ENCODE measurements around the gene TGM3.

Gene TGM3

DNA sequence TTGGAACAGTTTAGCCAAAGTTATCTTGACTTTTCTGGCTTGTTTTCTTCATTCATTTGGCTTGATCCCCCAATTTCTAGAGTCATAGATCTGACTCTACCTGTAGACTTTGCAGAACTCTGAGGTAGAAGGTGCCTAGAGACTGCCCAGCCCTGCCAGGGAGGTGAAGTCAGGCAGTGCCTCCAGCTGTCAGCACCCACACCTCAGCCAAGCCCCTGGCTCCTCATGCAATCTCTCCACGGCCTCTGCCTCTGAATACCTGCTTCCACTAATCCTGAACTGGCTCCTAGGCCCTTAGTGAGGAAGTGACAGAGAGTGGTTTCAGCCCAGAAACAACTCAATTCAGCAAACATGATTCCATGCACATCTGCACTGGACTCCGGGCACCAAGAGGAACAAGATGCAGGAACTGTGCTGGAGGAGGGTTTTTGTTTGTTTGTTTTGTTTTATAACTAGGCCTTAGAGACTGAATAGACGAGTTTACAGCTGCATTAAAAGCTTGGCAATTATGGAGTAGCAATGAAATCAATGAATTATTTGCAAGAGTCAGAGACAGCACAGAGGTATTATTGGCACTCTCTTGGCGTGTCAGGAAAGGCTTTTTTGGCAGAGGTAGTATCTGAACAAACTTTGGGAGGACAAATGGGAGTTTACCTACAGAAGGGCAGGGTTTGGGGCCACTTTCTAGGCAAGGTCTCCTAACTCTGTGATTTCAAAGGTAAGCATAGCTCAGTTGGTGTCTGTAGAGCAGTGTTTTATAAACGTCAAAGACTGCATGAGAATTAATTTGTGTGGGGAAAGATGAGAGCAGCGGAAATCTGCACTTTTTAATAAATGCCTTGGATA, 25.2 kb downstream of the TGM3 start:
- TF ChIP-seq SIN3A (IDR thresholded peaks at IDR 0.05; ENCODE audit: borderline replicate concordance, insufficient read depth, low read length) (no peak), TAF1 (IDR thresholded peaks at IDR 0.05; ENCODE audit: borderline replicate concordance, insufficient read depth, low read length) (no peak), REST (IDR thresholded peaks at IDR 0.05; ENCODE audit: insufficient read depth in 1 of 2, low read depth in 2 of 2, low read length in 2 of 2) (no peak), FOXP2 (optimal IDR thresholded peaks at IDR 0.05; ENCODE audit: borderline replicate concordance, extremely low read depth, extremely low read length, insufficient read depth) (no peak), POLR2AphosphoS5 (IDR thresholded peaks at IDR 0.05; ENCODE audit: low read depth, low read length) (no peak)

- TF ChIP-seq REST (IDR thresholded peaks at IDR 0.05; ENCODE audit: insufficient read depth in 1 of 2, low read depth in 2 of 2, low read length in 2 of 2) (no peak), TAF1 (IDR thresholded peaks at IDR 0.05; ENCODE audit: borderline replicate concordance, insufficient read depth, low read length) (no peak), SIN3A (IDR thresholded peaks at IDR 0.05; ENCODE audit: borderline replicate concordance, insufficient read depth, low read length) (no peak), FOXP2 (optimal IDR thresholded peaks at IDR 0.05; ENCODE audit: borderline replicate concordance, extremely low read depth, extremely low read length, insufficient read depth) (no peak), POLR2AphosphoS5 (IDR thresholded peaks at IDR 0.05; ENCODE audit: low read depth, low read length) (no peak)
These were observed 27.2 kb downstream of the TGM3 start for GRCh38 chr20:2323051-2323450.

- TF ChIP-seq SIN3A (IDR thresholded peaks at IDR 0.05; ENCODE audit: borderline replicate concordance, insufficient read depth, low read length): no peak
- TF ChIP-seq FOXP2 (optimal IDR thresholded peaks at IDR 0.05; ENCODE audit: borderline replicate concordance, extremely low read depth, extremely low read length, insufficient read depth): no peak
- TF ChIP-seq POLR2AphosphoS5 (IDR thresholded peaks at IDR 0.05; ENCODE audit: low read depth, low read length): no peak
- no peak for TF ChIP-seq REST (IDR thresholded peaks at IDR 0.05; ENCODE audit: insufficient read depth in 1 of 2, low read depth in 2 of 2, low read length in 2 of 2)
- no peak for TF ChIP-seq TAF1 (IDR thresholded peaks at IDR 0.05; ENCODE audit: borderline replicate concordance, insufficient read depth, low read length)
These were observed 30.2 kb downstream of the TGM3 start for GRCh38 chr20:2326046-2326445.

DNA sequence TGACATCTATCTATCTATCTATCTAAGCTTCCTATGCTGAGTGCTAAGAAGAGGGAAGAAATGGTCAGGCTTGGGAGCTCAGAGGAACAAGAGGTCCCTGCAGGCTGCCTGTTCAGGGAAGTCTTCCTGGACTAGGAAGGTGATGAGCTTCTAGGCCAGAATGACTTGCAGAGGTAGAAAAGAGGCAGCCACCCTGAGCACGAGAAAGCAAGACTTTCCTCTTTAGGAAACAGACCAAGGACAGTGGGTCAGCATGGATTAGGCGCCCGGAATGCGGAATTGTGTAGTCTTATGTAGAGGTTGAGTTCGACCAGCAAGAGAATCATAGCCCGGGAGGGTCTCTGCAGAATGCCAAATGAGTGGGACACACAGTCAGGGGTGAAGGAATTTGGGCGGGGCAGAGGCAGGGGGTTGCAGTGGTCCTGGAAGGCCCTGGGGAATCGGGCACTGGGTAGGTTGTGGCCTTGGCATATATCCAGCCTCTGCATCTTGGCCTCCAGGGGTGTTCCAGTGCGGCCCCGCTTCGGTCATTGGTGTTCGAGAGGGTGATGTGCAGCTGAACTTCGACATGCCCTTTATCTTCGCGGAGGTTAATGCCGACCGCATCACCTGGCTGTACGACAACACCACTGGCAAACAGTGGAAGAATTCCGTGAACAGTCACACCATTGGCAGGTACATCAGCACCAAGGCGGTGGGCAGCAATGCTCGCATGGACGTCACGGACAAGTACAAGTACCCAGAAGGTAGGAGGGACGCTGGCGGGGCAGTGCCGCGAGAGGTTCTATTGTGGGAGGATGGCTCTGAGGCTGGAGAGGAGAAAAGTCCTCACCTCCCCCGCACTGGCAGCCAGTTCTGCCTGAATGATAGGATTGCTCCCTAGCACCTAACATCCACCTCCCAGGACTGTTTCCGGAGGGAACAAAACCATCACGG, 32.1 kb downstream of the TGM3 start:
- TF ChIP-seq REST (IDR thresholded peaks at IDR 0.05; ENCODE audit: insufficient read depth in 1 of 2, low read depth in 2 of 2, low read length in 2 of 2) (no peak), FOXP2 (optimal IDR thresholded peaks at IDR 0.05; ENCODE audit: borderline replicate concordance, extremely low read depth, extremely low read length, insufficient read depth) (no peak), POLR2AphosphoS5 (IDR thresholded peaks at IDR 0.05; ENCODE audit: low read depth, low read length) (no peak), SIN3A (IDR thresholded peaks at IDR 0.05; ENCODE audit: borderline replicate concordance, insufficient read depth, low read length) (no peak), TAF1 (IDR thresholded peaks at IDR 0.05; ENCODE audit: borderline replicate concordance, insufficient read depth, low read length) (no peak)
